HepG2 (cell line): ENCODE results near the gene KCNMA1. TPM values are rescaled to one million over a fixed set of nuclear protein-coding genes. Genes with fewer than 3 reads are reported as not detected.

Experiments used
- ATAC-seq: fragments of 200-7000 bp; cut with Tn5 transposase; 3 replicates; pipeline ENCODE4 v1.9.1; 2020; ENCODE audit warnings: mild to moderate bottlenecking, moderate library complexity
- BruUV-seq: library from RNA; stranded (reverse); fragments of 400-500 nt; replicated peaks from 2 replicates; lab custom pipeline; 2021; lab: Mats Ljungman, UMichigan
- CTCF ChIA-PET: fragments of 300-600 bp; formaldehyde crosslinking; extraction: SDS; loops from one replicate; lab custom pipeline; 2021; ENCODE audit warnings: low total read pairs, inconsistent platforms, low intra/inter-chr PET ratio; lab: Yijun Ruan, JAX
- POLR2A ChIA-PET: fragments of 350-600 bp; sonication (Branson Sonifier 250); formaldehyde crosslinking; loops from one replicate; lab custom pipeline; 2020; ENCODE audit warnings: antibody characterized with exemption, inconsistent platforms; lab: Yijun Ruan, JAX
- DNase-seq: peaks from one replicate; pipeline ENCODE4 v3.0.0-alpha.2; 2015; ENCODE audit warnings: low spot score
- FAIRE-seq: peaks from 3 replicates; lab custom pipeline; 2011; peaks lifted over from hg19 to GRCh38; lab: Jason Lieb, UNC
- H2AFZ ChIP-seq: one replicate; pipeline ENCODE4 v1.6.1; 2011; ENCODE audit warnings: low read length, inconsistent platforms
- H3K27ac ChIP-seq: fragments of 300-600 bp; 3 replicates; pipeline ENCODE4 v1.8.0; 2011; ENCODE audit warnings: mixed run types, mild to moderate bottlenecking, mixed read lengths, low read length, inconsistent platforms; ENCODE audit not compliant: insufficient read depth; ENCODE audit errors: extremely low read length
- H3K27me3 ChIP-seq, 2 experiments: fragments of 200-600 bp in 1 of 2; 2 replicates in 1 of 2; 3 replicates in 1 of 2; pipeline versions ENCODE4 v1.6.0 to v1.8.0; 2011; ENCODE audit warnings: low read length in 2 of 2, mild to moderate bottlenecking in 2 of 2, moderate library complexity in 2 of 2, inconsistent platforms in 1 of 2; ENCODE audit not compliant: insufficient read depth in 2 of 2, control insufficient read depth in 1 of 2
- H3K36me3 ChIP-seq, 2 experiments: fragments of 200-600 bp in 1 of 2; replicated peaks in 1 of 2; 2 replicates in 1 of 2; 3 replicates in 1 of 2; pipeline versions ENCODE4 v1.5.1 to v1.8.0; 2011; ENCODE audit warnings: low read length in 2 of 2, inconsistent platforms in 1 of 2; ENCODE audit not compliant: insufficient read depth in 2 of 2, control insufficient read depth in 1 of 2
- H3K4me1 ChIP-seq: 2 replicates; pipeline ENCODE4 v1.5.1; 2012; ENCODE audit warnings: low read length, inconsistent platforms; ENCODE audit not compliant: insufficient read depth
- H3K4me2 ChIP-seq: 2 replicates; pipeline ENCODE4 v1.6.0; 2011; ENCODE audit warnings: low read depth, low read length, inconsistent platforms
- H3K4me3 ChIP-seq, 3 experiments: fragments of 200-600 bp in 1 of 3; sonication (generic), shearing (Covaris generic) in 1 of 3; replicated peaks in 1 of 3; 2 replicates each; pipeline ENCODE4 v1.5.1; 2011 to 2016; ENCODE audit warnings: low read length in 3 of 3, inconsistent platforms in 2 of 3, low read depth in 2 of 3, mild to moderate bottlenecking in 2 of 3, control low read depth in 1 of 3, mixed read lengths in 1 of 3; ENCODE audit not compliant: insufficient read depth in 1 of 3
- H3K79me2 ChIP-seq: one replicate; pipeline ENCODE4 v1.6.1; 2011; ENCODE audit warnings: low read length, inconsistent platforms; ENCODE audit not compliant: insufficient read depth
- H3K9ac ChIP-seq: 2 replicates; pipeline ENCODE4 v1.6.0; 2011; ENCODE audit warnings: mild to moderate bottlenecking, low read depth, low read length, inconsistent platforms; ENCODE audit not compliant: insufficient read depth
- H3K9me3 ChIP-seq: 2 replicates; pipeline ENCODE4 v1.5.1; 2012; ENCODE audit warnings: mild to moderate bottlenecking, low read length
- H4K20me1 ChIP-seq: 2 replicates; pipeline ENCODE4 v1.6.0; 2011; ENCODE audit warnings: inconsistent platforms, mild to moderate bottlenecking, low read length, moderate library complexity; ENCODE audit not compliant: insufficient read depth
- BRCA1 ChIP-seq: sonication (generic); formaldehyde crosslinking; IDR thresholded peaks from 2 replicates; pipeline ENCODE4 v1.4.0; 2020; ENCODE audit warnings: missing genetic modification reagents
- HES4 ChIP-seq: sonication (generic); formaldehyde crosslinking; IDR thresholded peaks from 2 replicates; pipeline ENCODE4 v1.9.0; 2021; ENCODE audit warnings: mild to moderate bottlenecking, missing genetic modification reagents, borderline replicate concordance
- PRDM4 ChIP-seq: sonication (generic); formaldehyde crosslinking; IDR thresholded peaks from 2 replicates; pipeline ENCODE4 v1.9.0; 2021; ENCODE audit warnings: missing genetic modification reagents, borderline replicate concordance
- TCF7 ChIP-seq: sonication (generic); IDR thresholded peaks from 2 replicates; pipeline ENCODE4 v1.6.1; 2016; ENCODE audit warnings: antibody characterized with exemption, low read depth
- YEATS2 ChIP-seq: sonication (generic); formaldehyde crosslinking; IDR thresholded peaks from 2 replicates; pipeline ENCODE4 v1.4.0; 2020; ENCODE audit warnings: missing genetic modification reagents, borderline replicate concordance
- ZBTB3 ChIP-seq: sonication (generic); formaldehyde crosslinking; IDR thresholded peaks from 2 replicates; pipeline ENCODE4 v1.4.0; 2020; ENCODE audit warnings: low read depth, mild to moderate bottlenecking, moderate library complexity, missing genetic modification reagents, borderline replicate concordance
- ZEB1 ChIP-seq: IDR thresholded peaks from 2 replicates; pipeline ENCODE4 v1.6.1; 2012; ENCODE audit warnings: mild to moderate bottlenecking, low read depth, inconsistent platforms; ENCODE audit not compliant: insufficient replicate concordance
- WGBS: methylation state at CpG from one replicate; pipeline ENCODE4 v1.1.6; 2017; ENCODE audit warnings: low lambda C conversion rate; 5-methylcytosine and 5-hydroxymethylcytosine counted together
- in situ Hi-C: cut with HindIII; loops from 2 replicates; pipeline ENCODE4 v1.10.0; 2017; ENCODE audit warnings: low pct_unique_long_range_greater_than_20kb; ENCODE audit not compliant: extremely low pct_ligation_motif_present
- intact Hi-C: fragments of 100-400 bp; cut with micrococcal nuclease; formaldehyde crosslinking; loops from one replicate; pipeline ENCODE4 v1.10.0; 2022; ENCODE audit not compliant: unreplicated experiment
- polyA plus RNA-seq, 8 experiments: library from polyadenylated mRNA; depleted of rRNA in 3 of 8; stranded (reverse) in 7 of 8; unstranded in 1 of 8; fragments of >200 nt; fragmentation: Illumina TruSeq in 4 of 8; extraction: Trizol in 4 of 8; gene quantifications; 2 replicates each; pipeline versions ENCODE4 v1.2.1 to v1.2.3, GENCODE V29; 2011 to 2016; ENCODE audit warnings: low read depth in 4 of 8, missing spikeins in 1 of 8, mixed read lengths in 1 of 8; ENCODE audit not compliant: insufficient read depth in 1 of 8
- total RNA-seq, 5 experiments: library from RNA; depleted of rRNA; stranded (reverse); fragments of >200 nt; fragmentation: Illumina TruSeq; extraction: Trizol; gene quantifications; 2 replicates each; pipeline ENCODE4 v1.2.3, GENCODE V29; 2016; ENCODE audit warnings: low read depth in 1 of 5

KCNMA1 gene
- total and polyA plus RNA-seq, 2 of the 13 experiments (the other 11 are each of a cell fraction or from before 2014, with no cell fraction given), result 0.02 TPM; not detected in 1

GRCh38 chr10:76942628-76943416 is 694.8 kb downstream of the KCNMA1 start:
- no TSS peak for BruUV-seq
- intact Hi-C loops, result no loop called here

More at GRCh38 chr10:76942628-76943416, 694.8 kb downstream of the KCNMA1 start:
- Histone ChIP-seq H3K4me1 (no peaks in the 10 kb centered on the region), H3K79me2 (no peaks in the 10 kb centered on the region), H4K20me1 (no peaks in the 10 kb centered on the region), H3K36me3 (no peaks in the 10 kb centered on the region), H3K27me3 (peaks cover 0 to 17% of the 10 kb centered on the region in 2 experiments; a peak in 1 of 5 replicates), H3K4me2 (no peak overlapping the region), H2AFZ (no peak overlapping the region), H3K27ac (no peak overlapping the region), H3K9ac (no peak overlapping the region), H3K4me3 (no peak overlapping the region), H3K9me3 (no peaks in the 10 kb centered on the region)
- FAIRE-seq (no peak), DNase-seq (no peak), ATAC-seq (no peak)
- in situ Hi-C loops, result no loop called here
- ChIA-PET POLR2A (no interaction called here), CTCF (no interaction called here)
- TF ChIP-seq HES4 (CRISPR knock-in tag) (no peak), ZBTB3 (no peak), ZEB1 (no peak), TCF7 (no peak), YEATS2 (CRISPR knock-in tag) (no peak), PRDM4 (CRISPR knock-in tag) (no peak), BRCA1 (no peak)
- 5% methylated on average over 8 of the region's 8 CpGs for WGBS
